PFSK-1 (cell line): ENCODE data around the gene SYVN1.

ENCODE experiments used
- POLR2AphosphoS5 ChIP-seq: IDR thresholded peaks from 2 replicates; pipeline ENCODE4 v1.6.1; 2012; ENCODE audit warnings: low read depth, mild to moderate bottlenecking, control low read depth, low read length, moderate library complexity
- TAF1 ChIP-seq: IDR thresholded peaks from 2 replicates; pipeline ENCODE4 v1.6.1; 2012; ENCODE audit warnings: low read length, control low read depth, borderline replicate concordance; ENCODE audit not compliant: insufficient read depth
- TF ChIP-seq, protein P1 (sequence below), 2 experiments: IDR thresholded peaks; 2 replicates each; pipeline versions ENCODE4 v1.6.1 to v1.8.0; 2011 to 2012; ENCODE audit warnings: low read depth in 2 of 2, low read length in 2 of 2, control low read depth in 1 of 2, inconsistent platforms in 1 of 2, mild to moderate bottlenecking in 1 of 2, moderate library complexity in 1 of 2; ENCODE audit not compliant: insufficient read depth in 1 of 2

DNA sequence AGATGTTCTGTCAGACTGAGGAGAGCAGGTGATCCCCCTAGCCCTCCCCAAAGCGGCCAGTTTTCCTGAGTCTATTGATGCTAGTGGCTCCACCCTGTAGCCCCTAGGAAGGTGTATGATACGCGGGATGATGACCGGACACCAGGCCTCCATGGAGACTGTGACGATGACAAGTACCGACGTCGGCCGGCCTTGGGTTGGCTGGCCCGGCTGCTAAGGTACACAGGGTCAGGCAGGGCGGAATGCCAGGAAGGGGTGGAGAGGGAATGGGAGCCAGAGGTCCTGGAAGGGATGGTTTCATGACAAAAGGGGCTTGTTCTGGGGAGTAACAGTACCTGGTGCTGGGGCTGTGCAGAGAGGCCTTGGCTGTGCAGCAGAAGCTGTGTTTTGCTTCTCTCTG is 47.1 kb downstream of the SYVN1 start:
- TF ChIP-seq TAF1, result no peak
- TF ChIP-seq POLR2AphosphoS5, result no peak
- TF ChIP-seq, protein P1, sequence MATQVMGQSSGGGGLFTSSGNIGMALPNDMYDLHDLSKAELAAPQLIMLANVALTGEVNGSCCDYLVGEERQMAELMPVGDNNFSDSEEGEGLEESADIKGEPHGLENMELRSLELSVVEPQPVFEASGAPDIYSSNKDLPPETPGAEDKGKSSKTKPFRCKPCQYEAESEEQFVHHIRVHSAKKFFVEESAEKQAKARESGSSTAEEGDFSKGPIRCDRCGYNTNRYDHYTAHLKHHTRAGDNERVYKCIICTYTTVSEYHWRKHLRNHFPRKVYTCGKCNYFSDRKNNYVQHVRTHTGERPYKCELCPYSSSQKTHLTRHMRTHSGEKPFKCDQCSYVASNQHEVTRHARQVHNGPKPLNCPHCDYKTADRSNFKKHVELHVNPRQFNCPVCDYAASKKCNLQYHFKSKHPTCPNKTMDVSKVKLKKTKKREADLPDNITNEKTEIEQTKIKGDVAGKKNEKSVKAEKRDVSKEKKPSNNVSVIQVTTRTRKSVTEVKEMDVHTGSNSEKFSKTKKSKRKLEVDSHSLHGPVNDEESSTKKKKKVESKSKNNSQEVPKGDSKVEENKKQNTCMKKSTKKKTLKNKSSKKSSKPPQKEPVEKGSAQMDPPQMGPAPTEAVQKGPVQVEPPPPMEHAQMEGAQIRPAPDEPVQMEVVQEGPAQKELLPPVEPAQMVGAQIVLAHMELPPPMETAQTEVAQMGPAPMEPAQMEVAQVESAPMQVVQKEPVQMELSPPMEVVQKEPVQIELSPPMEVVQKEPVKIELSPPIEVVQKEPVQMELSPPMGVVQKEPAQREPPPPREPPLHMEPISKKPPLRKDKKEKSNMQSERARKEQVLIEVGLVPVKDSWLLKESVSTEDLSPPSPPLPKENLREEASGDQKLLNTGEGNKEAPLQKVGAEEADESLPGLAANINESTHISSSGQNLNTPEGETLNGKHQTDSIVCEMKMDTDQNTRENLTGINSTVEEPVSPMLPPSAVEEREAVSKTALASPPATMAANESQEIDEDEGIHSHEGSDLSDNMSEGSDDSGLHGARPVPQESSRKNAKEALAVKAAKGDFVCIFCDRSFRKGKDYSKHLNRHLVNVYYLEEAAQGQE (IDR thresholded peaks at IDR 0.05; ENCODE audit: insufficient read depth in 1 of 2, low read depth in 2 of 2, low read length in 2 of 2), result no peak
